GM21737 (cell line): ENCODE results near the gene RSL24D1.
A peak's percentile ranks its signal among the peaks of the same experiment; 100 is the strongest.
"Not testable (repeated sequence)": the region's sequence is repeated elsewhere in the genome, so short reads cannot be mapped to it uniquely, and the experiment has no call there.

ENCODE experiments used
- ATAC-seq: cut with Tn5 transposase; IDR thresholded peaks from one replicate; pipeline ENCODE4 v1.9.1; 2021; ENCODE audit warnings: mild to moderate bottlenecking, moderate library complexity; ENCODE audit not compliant: unreplicated experiment

The RSL24D1 gene

DNA sequence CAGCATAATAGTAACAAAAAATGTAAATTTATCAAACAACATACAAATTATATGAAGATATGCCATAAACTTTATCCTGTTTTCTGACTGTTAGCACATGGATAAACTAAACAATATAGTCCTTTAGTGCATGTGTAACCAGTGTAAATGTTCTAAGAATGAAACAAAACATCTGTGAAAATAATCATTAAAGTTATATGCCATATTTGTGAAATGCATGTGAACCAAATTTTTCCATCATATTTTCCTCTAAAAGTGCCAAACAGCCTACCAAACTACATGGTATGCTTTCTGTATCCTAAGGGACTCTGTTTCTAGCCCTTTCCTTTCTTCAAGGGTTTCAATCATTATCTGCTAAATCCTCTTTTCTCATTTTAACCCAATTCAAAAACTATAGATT lies 23.9 kb upstream of the RSL24D1 start:
- no peak for ATAC-seq

- ATAC-seq = no peak
Observed at GRCh38 chr15:55218056-55218455, 21.3 kb upstream of the RSL24D1 start.

- ATAC-seq = no peak
Observed at GRCh38 chr15:55204464-55204863, 7.7 kb upstream of the RSL24D1 start.

GRCh38 chr15:55202206-55202605 lies 5.5 kb upstream of the RSL24D1 start:
- no peak for ATAC-seq

- no peak for ATAC-seq
Observed at GRCh38 chr15:55198706-55199105, 2.0 kb upstream of the RSL24D1 start.

DNA sequence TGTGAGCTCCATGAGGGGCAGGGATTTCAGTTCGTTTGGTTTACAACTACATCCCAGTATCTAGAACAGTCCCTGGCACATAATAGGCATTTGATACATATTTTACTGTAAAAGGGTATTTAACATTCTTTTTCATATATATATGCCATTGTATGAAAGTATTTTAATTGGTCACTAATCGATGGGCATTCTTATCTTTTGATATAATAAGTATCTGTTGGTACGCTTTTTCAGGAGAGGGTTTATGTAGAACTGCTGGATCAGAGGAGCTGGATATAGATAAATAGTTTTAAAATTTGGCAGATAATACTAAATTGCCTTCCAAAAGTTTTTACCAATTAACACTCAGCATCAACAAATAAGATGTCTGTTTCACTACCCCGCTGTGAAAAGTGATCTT lies 978 bp upstream of the RSL24D1 start:
- ATAC-seq = no peak

- ATAC-seq = peak; percentile 5
Observed at GRCh38 chr15:55197362-55197705, 593 bp upstream of the RSL24D1 start.

GRCh38 chr15:55195996-55196395 lies 745 bp downstream of the RSL24D1 start:
- peak; percentile 8 for ATAC-seq

GRCh38 chr15:55194256-55194655 lies 2.5 kb downstream of the RSL24D1 start:
- no peak for ATAC-seq

GRCh38 chr15:55186331-55186730 lies 10.4 kb downstream of the RSL24D1 start:
- ATAC-seq = no peak

GRCh38 chr15:55183679-55184078 lies 13.1 kb downstream of the RSL24D1 start:
- no peak for ATAC-seq

GRCh38 chr15:55179141-55179540 lies 17.6 kb downstream of the RSL24D1 start:
- no peak for ATAC-seq

DNA sequence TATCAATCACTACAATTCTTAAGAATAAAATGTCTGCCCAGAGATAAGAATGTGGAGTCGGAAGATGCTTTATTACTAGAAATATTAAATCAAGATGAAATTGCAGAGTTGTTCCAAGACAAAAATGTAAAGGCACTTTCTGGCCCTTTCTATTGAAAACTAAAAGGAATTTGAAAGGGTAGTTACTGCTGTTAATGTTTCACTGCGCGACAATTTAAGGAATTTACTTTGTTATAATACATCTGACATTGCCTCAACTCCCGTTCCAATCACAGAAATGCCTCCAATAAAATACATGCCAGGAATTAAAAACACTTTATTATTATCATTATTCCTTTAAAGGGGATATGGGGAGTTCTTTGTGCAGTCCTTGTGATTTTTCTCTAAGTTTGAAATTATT lies 26.4 kb downstream of the RSL24D1 start:
- ATAC-seq = no peak

GRCh38 chr15:55168350-55168974 lies 28.3 kb downstream of the RSL24D1 start:
- no peak for ATAC-seq

DNA sequence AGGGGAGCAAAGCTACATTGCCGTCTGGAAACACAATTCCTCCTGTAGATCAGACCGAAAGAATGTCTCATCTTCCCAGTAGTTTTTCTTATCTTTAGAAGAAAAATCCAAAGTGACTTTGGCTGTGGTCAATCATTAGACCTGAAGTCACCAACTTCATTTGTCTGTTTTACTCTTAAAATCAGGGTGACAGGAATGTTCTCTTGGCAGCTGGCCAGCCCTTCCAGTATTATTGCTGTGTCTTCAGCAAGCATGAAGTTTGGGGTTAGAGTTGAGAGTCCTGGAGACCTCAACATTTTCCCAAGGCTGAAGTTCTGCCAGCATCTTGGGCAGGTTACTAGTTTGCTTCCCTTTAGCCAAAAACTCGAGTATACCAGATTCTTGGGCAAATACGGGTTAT lies 32.5 kb downstream of the RSL24D1 start:
- no peak for ATAC-seq

DNA sequence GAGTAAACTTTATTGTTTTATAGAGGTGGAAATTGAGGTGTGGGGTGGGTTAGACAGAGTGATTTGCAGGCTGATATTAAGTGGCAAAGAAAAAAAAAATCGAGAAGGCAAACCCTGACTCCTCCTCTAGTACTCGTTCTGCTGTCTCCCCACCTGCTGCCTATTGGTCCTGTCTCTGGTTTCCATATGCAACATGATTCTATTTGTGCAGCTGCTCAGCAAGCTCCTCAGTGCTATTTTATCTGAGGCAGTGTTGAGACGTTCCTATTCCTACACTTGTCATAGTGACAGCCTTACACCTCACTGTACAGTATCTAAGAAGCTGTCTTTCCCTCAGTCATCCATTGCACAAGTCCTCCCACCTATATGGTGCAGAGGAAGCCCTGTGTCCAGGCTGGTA lies 45.1 kb downstream of the RSL24D1 start:
- no peak for ATAC-seq

- ATAC-seq = not testable (repeated sequence)
Observed at GRCh38 chr15:55143132-55143531, 53.6 kb downstream of the RSL24D1 start.

GRCh38 chr15:55133972-55134371 lies 62.8 kb downstream of the RSL24D1 start:
- ATAC-seq = no peak

DNA sequence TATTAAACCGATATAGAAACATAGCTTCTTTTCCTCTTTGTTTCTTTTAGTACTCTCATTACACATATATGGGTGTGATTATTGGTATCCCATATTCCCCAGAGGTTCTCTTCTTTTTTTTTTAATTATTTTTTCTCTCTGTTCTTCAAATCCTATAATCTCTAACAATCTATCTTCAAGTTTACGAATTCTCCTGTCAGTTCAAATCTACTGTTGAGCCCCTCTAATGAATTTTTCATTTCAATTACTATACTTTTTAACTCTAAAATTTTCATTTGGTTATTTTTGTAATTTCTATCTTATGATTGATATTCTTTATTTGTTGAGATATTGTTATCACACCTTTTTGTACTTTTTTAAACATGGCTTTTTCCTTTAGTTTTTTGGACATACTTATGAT lies 64.1 kb downstream of the RSL24D1 start:
- no peak for ATAC-seq
